ENCODE results near the gene SLC16A3. TPM values are rescaled to one million over a fixed set of nuclear protein-coding genes. Genes with fewer than 3 reads are reported as not detected.

The SLC16A3 gene
- total and polyA plus RNA-seq, 10 of the 15 experiments (the other 5 are each of a cell fraction or from before 2014, with no cell fraction given): 0.10 to 46.5 (median 8.0) TPM

DNA sequence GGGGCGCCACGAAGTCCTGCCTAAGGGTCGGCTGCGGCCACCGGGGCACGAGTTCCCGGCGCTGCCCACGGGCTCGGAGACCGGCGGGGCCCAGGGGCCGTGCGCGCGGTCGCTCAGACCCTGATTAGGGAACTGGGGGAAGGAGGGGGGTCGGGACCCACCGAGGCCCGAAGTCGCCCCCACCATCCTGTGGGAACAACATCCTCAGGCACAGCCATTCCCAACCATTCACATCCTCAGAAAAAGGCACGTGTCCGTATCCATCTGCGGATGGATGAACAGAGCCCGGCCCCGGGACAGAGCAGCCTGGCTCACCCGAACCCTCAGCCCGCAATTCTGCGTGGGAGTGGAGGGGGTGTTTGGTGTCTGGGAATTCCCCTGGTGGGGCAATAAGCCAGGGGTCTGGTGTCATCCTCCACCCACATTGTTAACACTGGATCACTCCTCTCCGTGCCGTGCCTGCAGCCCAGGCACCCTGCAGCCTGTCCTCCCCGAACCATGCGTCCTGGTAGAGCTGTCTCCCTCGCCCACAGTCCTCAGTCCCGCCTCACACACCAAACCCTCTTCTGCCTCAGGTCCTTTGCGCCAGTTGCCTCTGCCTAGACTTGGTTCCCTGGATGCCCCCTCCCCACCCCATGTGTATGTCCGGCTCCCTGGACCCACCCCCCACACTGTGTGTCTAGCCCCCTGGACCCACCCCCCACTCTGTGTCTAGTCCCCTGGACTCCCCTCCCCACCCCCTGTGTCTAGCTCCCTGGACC, 15.4 kb upstream of the SLC16A3 start (continued):
- TF ChIP-seq, protein P1, sequence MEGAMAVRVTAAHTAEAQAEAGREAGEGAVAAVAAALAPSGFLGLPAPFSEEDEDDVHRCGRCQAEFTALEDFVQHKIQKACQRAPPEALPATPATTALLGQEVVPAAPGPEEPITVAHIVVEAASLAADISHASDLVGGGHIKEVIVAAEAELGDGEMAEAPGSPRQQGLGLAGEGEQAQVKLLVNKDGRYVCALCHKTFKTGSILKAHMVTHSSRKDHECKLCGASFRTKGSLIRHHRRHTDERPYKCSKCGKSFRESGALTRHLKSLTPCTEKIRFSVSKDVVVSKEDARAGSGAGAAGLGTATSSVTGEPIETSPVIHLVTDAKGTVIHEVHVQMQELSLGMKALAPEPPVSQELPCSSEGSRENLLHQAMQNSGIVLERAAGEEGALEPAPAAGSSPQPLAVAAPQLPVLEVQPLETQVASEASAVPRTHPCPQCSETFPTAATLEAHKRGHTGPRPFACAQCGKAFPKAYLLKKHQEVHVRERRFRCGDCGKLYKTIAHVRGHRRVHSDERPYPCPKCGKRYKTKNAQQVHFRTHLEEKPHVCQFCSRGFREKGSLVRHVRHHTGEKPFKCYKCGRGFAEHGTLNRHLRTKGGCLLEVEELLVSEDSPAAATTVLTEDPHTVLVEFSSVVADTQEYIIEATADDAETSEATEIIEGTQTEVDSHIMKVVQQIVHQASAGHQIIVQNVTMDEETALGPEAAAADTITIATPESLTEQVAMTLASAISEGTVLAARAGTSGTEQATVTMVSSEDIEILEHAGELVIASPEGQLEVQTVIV (IDR thresholded peaks at IDR 0.05; ENCODE audit: borderline replicate concordance, partially characterized antibody): no peak
- TF ChIP-seq, protein P2, sequence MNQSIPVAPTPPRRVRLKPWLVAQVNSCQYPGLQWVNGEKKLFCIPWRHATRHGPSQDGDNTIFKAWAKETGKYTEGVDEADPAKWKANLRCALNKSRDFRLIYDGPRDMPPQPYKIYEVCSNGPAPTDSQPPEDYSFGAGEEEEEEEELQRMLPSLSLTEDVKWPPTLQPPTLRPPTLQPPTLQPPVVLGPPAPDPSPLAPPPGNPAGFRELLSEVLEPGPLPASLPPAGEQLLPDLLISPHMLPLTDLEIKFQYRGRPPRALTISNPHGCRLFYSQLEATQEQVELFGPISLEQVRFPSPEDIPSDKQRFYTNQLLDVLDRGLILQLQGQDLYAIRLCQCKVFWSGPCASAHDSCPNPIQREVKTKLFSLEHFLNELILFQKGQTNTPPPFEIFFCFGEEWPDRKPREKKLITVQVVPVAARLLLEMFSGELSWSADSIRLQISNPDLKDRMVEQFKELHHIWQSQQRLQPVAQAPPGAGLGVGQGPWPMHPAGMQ (IDR thresholded peaks at IDR 0.05; ENCODE audit: borderline replicate concordance): no peak
- TF ChIP-seq ZBED1 (IDR thresholded peaks at IDR 0.05; ENCODE audit: borderline replicate concordance) (no peak), MTA3 (IDR thresholded peaks at IDR 0.05; ENCODE audit: borderline replicate concordance, low read length) (no peak), MTA2 (IDR thresholded peaks at IDR 0.05; ENCODE audit: low read depth) (no peak), RBBP5 (conservative IDR thresholded peaks at IDR 0.05) (no peak), SUZ12 (IDR thresholded peaks at IDR 0.05; ENCODE audit: unreplicated experiment) (no peak), EGR1 (IDR thresholded peaks at IDR 0.05; ENCODE audit: borderline replicate concordance in 1 of 2, low read depth in 2 of 2, low read length in 2 of 2) (peak in 1 of 2 experiments; percentile 92; a peak in 2 of 3 replicates), MYB (IDR thresholded peaks at IDR 0.05; ENCODE audit: borderline replicate concordance, low read depth, low read length) (no peak), RELA (IDR thresholded peaks at IDR 0.05; ENCODE audit: borderline replicate concordance, partially characterized antibody) (peak; percentile 30), NRF1 (conservative IDR thresholded peaks at IDR 0.05; ENCODE audit: low read depth, low read length) (no peak)
- TF ChIP-seq, protein P3, sequence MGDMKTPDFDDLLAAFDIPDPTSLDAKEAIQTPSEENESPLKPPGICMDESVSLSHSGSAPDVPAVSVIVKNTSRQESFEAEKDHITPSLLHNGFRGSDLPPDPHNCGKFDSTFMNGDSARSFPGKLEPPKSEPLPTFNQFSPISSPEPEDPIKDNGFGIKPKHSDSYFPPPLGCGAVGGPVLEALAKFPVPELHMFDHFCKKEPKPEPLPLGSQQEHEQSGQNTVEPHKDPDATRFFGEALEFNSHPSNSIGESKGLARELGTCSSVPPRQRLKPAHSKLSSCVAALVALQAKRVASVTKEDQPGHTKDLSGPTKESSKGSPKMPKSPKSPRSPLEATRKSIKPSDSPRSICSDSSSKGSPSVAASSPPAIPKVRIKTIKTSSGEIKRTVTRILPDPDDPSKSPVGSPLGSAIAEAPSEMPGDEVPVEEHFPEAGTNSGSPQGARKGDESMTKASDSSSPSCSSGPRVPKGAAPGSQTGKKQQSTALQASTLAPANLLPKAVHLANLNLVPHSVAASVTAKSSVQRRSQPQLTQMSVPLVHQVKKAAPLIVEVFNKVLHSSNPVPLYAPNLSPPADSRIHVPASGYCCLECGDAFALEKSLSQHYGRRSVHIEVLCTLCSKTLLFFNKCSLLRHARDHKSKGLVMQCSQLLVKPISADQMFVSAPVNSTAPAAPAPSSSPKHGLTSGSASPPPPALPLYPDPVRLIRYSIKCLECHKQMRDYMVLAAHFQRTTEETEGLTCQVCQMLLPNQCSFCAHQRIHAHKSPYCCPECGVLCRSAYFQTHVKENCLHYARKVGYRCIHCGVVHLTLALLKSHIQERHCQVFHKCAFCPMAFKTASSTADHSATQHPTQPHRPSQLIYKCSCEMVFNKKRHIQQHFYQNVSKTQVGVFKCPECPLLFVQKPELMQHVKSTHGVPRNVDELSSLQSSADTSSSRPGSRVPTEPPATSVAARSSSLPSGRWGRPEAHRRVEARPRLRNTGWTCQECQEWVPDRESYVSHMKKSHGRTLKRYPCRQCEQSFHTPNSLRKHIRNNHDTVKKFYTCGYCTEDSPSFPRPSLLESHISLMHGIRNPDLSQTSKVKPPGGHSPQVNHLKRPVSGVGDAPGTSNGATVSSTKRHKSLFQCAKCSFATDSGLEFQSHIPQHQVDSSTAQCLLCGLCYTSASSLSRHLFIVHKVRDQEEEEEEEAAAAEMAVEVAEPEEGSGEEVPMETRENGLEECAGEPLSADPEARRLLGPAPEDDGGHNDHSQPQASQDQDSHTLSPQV (IDR thresholded peaks at IDR 0.05): no peak
- TF ChIP-seq, protein P4, sequence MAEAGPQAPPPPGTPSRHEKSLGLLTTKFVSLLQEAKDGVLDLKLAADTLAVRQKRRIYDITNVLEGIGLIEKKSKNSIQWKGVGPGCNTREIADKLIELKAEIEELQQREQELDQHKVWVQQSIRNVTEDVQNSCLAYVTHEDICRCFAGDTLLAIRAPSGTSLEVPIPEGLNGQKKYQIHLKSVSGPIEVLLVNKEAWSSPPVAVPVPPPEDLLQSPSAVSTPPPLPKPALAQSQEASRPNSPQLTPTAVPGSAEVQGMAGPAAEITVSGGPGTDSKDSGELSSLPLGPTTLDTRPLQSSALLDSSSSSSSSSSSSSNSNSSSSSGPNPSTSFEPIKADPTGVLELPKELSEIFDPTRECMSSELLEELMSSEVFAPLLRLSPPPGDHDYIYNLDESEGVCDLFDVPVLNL (IDR thresholded peaks at IDR 0.05; ENCODE audit: low read depth, low read length): no peak
- TF ChIP-seq, protein P5, sequence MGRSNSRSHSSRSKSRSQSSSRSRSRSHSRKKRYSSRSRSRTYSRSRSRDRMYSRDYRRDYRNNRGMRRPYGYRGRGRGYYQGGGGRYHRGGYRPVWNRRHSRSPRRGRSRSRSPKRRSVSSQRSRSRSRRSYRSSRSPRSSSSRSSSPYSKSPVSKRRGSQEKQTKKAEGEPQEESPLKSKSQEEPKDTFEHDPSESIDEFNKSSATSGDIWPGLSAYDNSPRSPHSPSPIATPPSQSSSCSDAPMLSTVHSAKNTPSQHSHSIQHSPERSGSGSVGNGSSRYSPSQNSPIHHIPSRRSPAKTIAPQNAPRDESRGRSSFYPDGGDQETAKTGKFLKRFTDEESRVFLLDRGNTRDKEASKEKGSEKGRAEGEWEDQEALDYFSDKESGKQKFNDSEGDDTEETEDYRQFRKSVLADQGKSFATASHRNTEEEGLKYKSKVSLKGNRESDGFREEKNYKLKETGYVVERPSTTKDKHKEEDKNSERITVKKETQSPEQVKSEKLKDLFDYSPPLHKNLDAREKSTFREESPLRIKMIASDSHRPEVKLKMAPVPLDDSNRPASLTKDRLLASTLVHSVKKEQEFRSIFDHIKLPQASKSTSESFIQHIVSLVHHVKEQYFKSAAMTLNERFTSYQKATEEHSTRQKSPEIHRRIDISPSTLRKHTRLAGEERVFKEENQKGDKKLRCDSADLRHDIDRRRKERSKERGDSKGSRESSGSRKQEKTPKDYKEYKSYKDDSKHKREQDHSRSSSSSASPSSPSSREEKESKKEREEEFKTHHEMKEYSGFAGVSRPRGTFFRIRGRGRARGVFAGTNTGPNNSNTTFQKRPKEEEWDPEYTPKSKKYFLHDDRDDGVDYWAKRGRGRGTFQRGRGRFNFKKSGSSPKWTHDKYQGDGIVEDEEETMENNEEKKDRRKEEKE (IDR thresholded peaks at IDR 0.05): no peak
